ENCODE results near the gene TP53I13. TPM values are rescaled to one million over a fixed set of nuclear protein-coding genes. Genes with fewer than 3 reads are reported as not detected.

Gene TP53I13
- total and polyA plus RNA-seq, 2 donors (not counting 3 experiments of a cell fraction or from before 2014, with no cell fraction given): 41.1 to 42.7 TPM

- H4K20me1 ChIP-seq (replicated peaks; ENCODE audit: control insufficient read depth, extremely low read depth, insufficient read depth, low read length): no peaks in the 10 kb centered on the region
- FAIRE-seq (peak; percentile 55), DNase-seq (ENCODE audit: low read depth, low spot score) (peak; percentile 79)
- ChIA-PET POLR2A (interaction anchor here (0.6 to 0.7 kb wide), 2 partner anchors 285 to 417 kb away, joined by 3 read pairs; no protein-coding TSS in a partner anchor), CTCF (interaction anchor here (0.6 to 7.6 kb wide), 10 partner anchors 11 to 449 kb away, joined by 3 to 39 read pairs (median 5); partner anchors contain the start of gene ANKRD13B)
- TF ChIP-seq CTCF (IDR thresholded peaks at IDR 0.05; ENCODE audit: extremely low read depth in 1 of 2, insufficient read depth in 1 of 2, low read depth in 1 of 2, low read length in 2 of 2): no peak
- peak; percentile 54 for TF ChIP-seq POLR2AphosphoS5 (IDR thresholded peaks at IDR 0.05; ENCODE audit: insufficient read depth, low read depth, low read length)
- H3K9me3 ChIP-seq (replicated peaks; ENCODE audit: control insufficient read depth, insufficient read depth, low read length): no peaks in the 10 kb centered on the region
- H3K9ac ChIP-seq (replicated peaks; ENCODE audit: extremely low read depth, insufficient read depth, low read length): no peak within 1 kb of the TSS
- H3K79me2 ChIP-seq (ENCODE audit: control insufficient read depth, insufficient read depth, low read length): no peaks in the 10 kb centered on the region
- H3K36me3 ChIP-seq (ENCODE audit: control insufficient read depth in 2 of 2, extremely low read depth in 1 of 2, insufficient read depth in 2 of 2, low read length in 2 of 2): peaks cover 0 to under 1% of the 10 kb centered on the region in 2 experiments
- no TSS peak for BruUV-seq (replicated peaks)
- H3K27ac ChIP-seq (ENCODE audit: insufficient read depth, low read depth, low read length): peak within 1 kb of the TSS; percentile 1
- H3K4me2 ChIP-seq (ENCODE audit: insufficient read depth, low read length): peak within 1 kb of the TSS; percentile 90
- peak within 1 kb of the TSS; percentile 91 for H2AFZ ChIP-seq (ENCODE audit: low read depth, low read length)
- no peaks in the 10 kb centered on the region for H3K9me1 ChIP-seq (replicated peaks; ENCODE audit: control insufficient read depth, extremely low read depth, insufficient read depth, low read length)
- intact Hi-C loops (cut with micrococcal nuclease): loop anchor here (1.0 to 5.0 kb wide), 4 partner anchors 25 to 274 kb away; partner anchors contain the start of genes NUFIP2 and TAOK1
- H3K27me3 ChIP-seq (ENCODE audit: control insufficient read depth in 2 of 2, insufficient read depth in 2 of 2, low read length in 2 of 2): no peaks in the 10 kb centered on the region
- dilution Hi-C loops (cut with MboI; ENCODE audit: extremely low pct_ligation_motif_present, low sequenced_read_pairs): no loop called here
- H3K4me3 ChIP-seq (replicated peaks in 1 of 3; ENCODE audit: insufficient read depth in 1 of 3, low read depth in 1 of 3, low read length in 3 of 3): peak within 1 kb of the TSS; percentile 46 to 77 (median 70)
- H3K4me1 ChIP-seq (ENCODE audit: control insufficient read depth, extremely low read depth, insufficient read depth, low read length): peaks cover 22% of the 10 kb centered on the region
Observed at GRCh38 chr17:29566473-29567303, 1.8 kb upstream of the TP53I13 start, which contains the start of gene ABHD15. Gene ABHD15 (minus strand): TSS chr17:29567037. CDS start chr17:29566966, 71 bp downstream.

GRCh38 chr17:29567304-29567553 is 1.3 kb upstream of the TP53I13 start:
- DNase-seq (ENCODE audit: low read depth, low spot score): no peak
- TF ChIP-seq POLR2AphosphoS5 (IDR thresholded peaks at IDR 0.05; ENCODE audit: insufficient read depth, low read depth, low read length): no peak
- TF ChIP-seq JUN (IDR thresholded peaks at IDR 0.05; ENCODE audit: borderline replicate concordance, insufficient read depth, insufficient read length, low read depth): no peak
- no peak for TF ChIP-seq MYC (IDR thresholded peaks at IDR 0.05; ENCODE audit: low read depth, low read length)
- no peak for TF ChIP-seq POLR2A (IDR thresholded peaks at IDR 0.05; ENCODE audit: low read depth, low read length)
- no peak for TF ChIP-seq MAX (IDR thresholded peaks at IDR 0.05; ENCODE audit: insufficient read depth, insufficient read length)
- TF ChIP-seq CTCF (IDR thresholded peaks at IDR 0.05; ENCODE audit: extremely low read depth in 1 of 2, insufficient read depth in 1 of 2, low read depth in 1 of 2, low read length in 2 of 2): no peak
- Histone ChIP-seq H3K79me2 (ENCODE audit: control insufficient read depth, insufficient read depth, low read length) (no peaks in the 10 kb centered on the region), H3K4me3 (replicated peaks in 1 of 3; ENCODE audit: insufficient read depth in 1 of 3, low read depth in 1 of 3, low read length in 3 of 3) (peak overlapping the region; percentile 46 to 77 (median 70)), H3K9ac (replicated peaks; ENCODE audit: extremely low read depth, insufficient read depth, low read length) (no peak overlapping the region), H3K4me1 (ENCODE audit: control insufficient read depth, extremely low read depth, insufficient read depth, low read length) (peaks cover 22% of the 10 kb centered on the region), H3K36me3 (ENCODE audit: control insufficient read depth in 2 of 2, extremely low read depth in 1 of 2, insufficient read depth in 2 of 2, low read length in 2 of 2) (peaks cover 0 to 2% of the 10 kb centered on the region in 2 experiments), H3K4me2 (ENCODE audit: insufficient read depth, low read length) (peak overlapping the region; percentile 90), H3K9me3 (replicated peaks; ENCODE audit: control insufficient read depth, insufficient read depth, low read length) (no peaks in the 10 kb centered on the region), H4K20me1 (replicated peaks; ENCODE audit: control insufficient read depth, extremely low read depth, insufficient read depth, low read length) (no peaks in the 10 kb centered on the region), H2AFZ (ENCODE audit: low read depth, low read length) (peak overlapping the region; percentile 91), H3K27ac (ENCODE audit: insufficient read depth, low read depth, low read length) (no peak overlapping the region), H3K9me1 (replicated peaks; ENCODE audit: control insufficient read depth, extremely low read depth, insufficient read depth, low read length) (no peaks in the 10 kb centered on the region), H3K27me3 (ENCODE audit: control insufficient read depth in 2 of 2, insufficient read depth in 2 of 2, low read length in 2 of 2) (no peaks in the 10 kb centered on the region)
- dilution Hi-C loops (cut with MboI; ENCODE audit: extremely low pct_ligation_motif_present, low sequenced_read_pairs): no loop called here
- FAIRE-seq: no peak
- CTCF ChIA-PET: interaction anchor here (0.6 to 7.6 kb wide), 8 partner anchors 11 to 450 kb away, joined by 3 to 39 read pairs (median 6); partner anchors contain the start of gene ANKRD13B
- intact Hi-C loops (cut with micrococcal nuclease): loop anchor here (1.0 to 5.0 kb wide), 4 partner anchors 24 to 275 kb away; partner anchors contain the start of genes NUFIP2 and TAOK1
- no TSS peak for BruUV-seq (replicated peaks)
- POLR2A ChIA-PET: interaction anchor here (0.6 to 0.7 kb wide), 2 partner anchors 286 to 417 kb away, joined by 3 read pairs; no protein-coding TSS in a partner anchor
